CD4-positive, alpha-beta T cell (primary cell): ENCODE measurements around the gene FAM222A. TPM values are rescaled to one million over a fixed set of nuclear protein-coding genes. Genes with fewer than 3 reads are reported as not detected.

Experiments
- ATAC-seq: fragments of 200-7000 bp; cut with Tn5 transposase; one replicate; pipeline ENCODE4 v1.10.0; 2022; ENCODE audit warnings: mild to moderate bottlenecking; ENCODE audit not compliant: poor library complexity
- CTCF ChIA-PET: fragments of 350-600 bp; sonication (Branson Sonifier 250); formaldehyde crosslinking; loops from one replicate; lab custom pipeline; 2021; ENCODE audit warnings: antibody characterized with exemption, inconsistent platforms; lab: Charles Lee
- POLR2A ChIA-PET: fragments of 350-600 bp; sonication (Branson Sonifier 250); formaldehyde crosslinking; loops from one replicate; lab custom pipeline; 2021; ENCODE audit warnings: antibody characterized with exemption, inconsistent platforms; lab: Charles Lee
- DNase-seq, 14 experiments: peaks; one replicate each; pipeline ENCODE4 v3.0.0-alpha.2; 2013 to 2020; ENCODE audit warnings: mixed read lengths in 2 of 14
- H3K27ac ChIP-seq, 2 donors: one replicate each; pipeline versions ENCODE4 v1.5.1 to v1.7.0; 2013; ENCODE audit warnings: low read length in 2 of 2, low read depth in 1 of 2, mild to moderate bottlenecking in 1 of 2
- H3K27me3 ChIP-seq, 2 experiments: 1 replicate in 1 of 2; 2 replicates in 1 of 2; pipeline versions ENCODE4 v1.6.1 to v1.7.0; 2013; ENCODE audit warnings: low read length in 2 of 2, control low read depth in 1 of 2, mild to moderate bottlenecking in 1 of 2, moderate library complexity in 1 of 2; ENCODE audit not compliant: insufficient read depth in 2 of 2, control insufficient read depth in 1 of 2
- H3K36me3 ChIP-seq: one replicate; pipeline ENCODE4 v1.6.1; 2013; ENCODE audit warnings: low read length, control low read depth; ENCODE audit not compliant: insufficient read depth
- H3K4me1 ChIP-seq: one replicate; pipeline ENCODE4 v1.6.1; 2013; ENCODE audit warnings: low read length, control low read depth; ENCODE audit not compliant: insufficient read depth
- H3K4me3 ChIP-seq: one replicate; pipeline ENCODE4 v1.5.1; 2013; ENCODE audit warnings: mild to moderate bottlenecking, low read length, moderate library complexity
- H3K9me3 ChIP-seq, 2 experiments: 1 replicate in 1 of 2; 2 replicates in 1 of 2; pipeline versions ENCODE4 v1.6.1 to v1.7.0; 2013; ENCODE audit warnings: low read length in 2 of 2, mild to moderate bottlenecking in 2 of 2, control low read depth in 1 of 2, moderate library complexity in 1 of 2; ENCODE audit not compliant: control insufficient read depth in 1 of 2, insufficient read depth in 1 of 2
- H3K27ac Mint-ChIP-seq: one replicate; pipeline ENCODE4 v1.8.0; 2020; ENCODE audit warnings: mixed read lengths
- H3K27me3 Mint-ChIP-seq: one replicate; pipeline ENCODE4 v1.8.0; 2021; ENCODE audit warnings: mixed read lengths
- H3K36me3 Mint-ChIP-seq: one replicate; pipeline ENCODE4 v1.8.0; 2021; ENCODE audit warnings: low read depth, mixed read lengths
- H3K4me1 Mint-ChIP-seq: one replicate; pipeline ENCODE4 v1.8.0; 2021; ENCODE audit warnings: low read depth, mixed read lengths
- H3K4me3 Mint-ChIP-seq: one replicate; pipeline ENCODE4 v1.8.0; 2020; ENCODE audit warnings: mild to moderate bottlenecking, mixed read lengths
- H3K9me3 Mint-ChIP-seq: one replicate; pipeline ENCODE4 v1.8.0; 2020; ENCODE audit warnings: mixed read lengths
- intact Hi-C, 2 experiments: fragments of 100-400 bp; cut with DNase I in 1 of 2; cut with micrococcal nuclease in 1 of 2; formaldehyde crosslinking; loops; one replicate each; pipeline versions ENCODE4 v1.15.1 to v1.9.0; 2023 to 2025; cut with DNase I, micrococcal nuclease
- total RNA-seq, 174 experiments: library from RNA in 2 of 174; stranded (reverse) in 2 of 174; gene quantifications; one replicate each; pipeline ENCODE4 v1.2.3 and lab custom pipeline; 2021 to 2026
- TF ChIP-seq, protein P1 (sequence below): fragments of 200-600 bp; IDR thresholded peaks from one replicate; pipeline ENCODE4 v1.8.0; 2022; ENCODE audit warnings: antibody characterized with exemption, mild to moderate bottlenecking

The FAM222A gene
- total RNA-seq, 2 experiments from 2014 or later = 1.1 to 1.7 TPM

DNA sequence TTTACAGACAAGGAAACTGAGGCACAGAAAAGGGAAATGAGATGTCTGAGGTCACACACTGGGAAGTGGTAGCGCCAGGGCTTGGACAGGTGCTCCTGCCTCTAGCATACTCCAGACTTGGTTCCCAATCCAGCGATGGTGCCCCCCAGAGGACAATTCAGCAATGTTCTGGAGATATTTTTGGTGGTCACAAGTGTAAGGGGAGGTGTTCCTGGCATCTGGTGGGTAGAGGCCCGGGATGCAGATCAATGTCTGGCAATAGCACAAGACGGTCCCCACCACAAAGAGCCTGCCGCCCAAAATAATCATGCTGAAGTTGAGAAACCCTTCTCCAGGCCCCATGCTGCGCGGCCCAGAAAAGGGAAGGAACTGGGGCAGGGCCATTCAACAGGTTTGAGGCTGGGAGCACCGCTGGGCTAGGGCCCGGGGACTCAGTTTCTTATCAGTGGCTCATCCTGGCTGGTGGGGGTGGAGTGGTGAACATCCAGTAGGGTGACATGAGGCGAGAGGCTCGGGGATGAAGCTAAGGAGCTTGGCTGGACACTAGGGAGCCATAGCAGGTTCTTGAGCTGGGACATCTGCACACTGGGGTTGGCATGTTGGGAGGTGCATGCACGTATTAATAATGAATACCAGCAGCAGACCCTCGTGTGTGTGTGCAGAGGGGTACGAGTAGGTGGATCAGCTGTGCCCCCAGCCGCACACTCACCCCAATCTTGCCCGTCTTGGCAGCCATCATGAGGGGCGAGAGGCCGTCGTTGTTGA, 84.5 kb downstream of the FAM222A start:
- no peaks in the 10 kb centered on the region for H3K36me3 ChIP-seq
- TF ChIP-seq, protein P1, sequence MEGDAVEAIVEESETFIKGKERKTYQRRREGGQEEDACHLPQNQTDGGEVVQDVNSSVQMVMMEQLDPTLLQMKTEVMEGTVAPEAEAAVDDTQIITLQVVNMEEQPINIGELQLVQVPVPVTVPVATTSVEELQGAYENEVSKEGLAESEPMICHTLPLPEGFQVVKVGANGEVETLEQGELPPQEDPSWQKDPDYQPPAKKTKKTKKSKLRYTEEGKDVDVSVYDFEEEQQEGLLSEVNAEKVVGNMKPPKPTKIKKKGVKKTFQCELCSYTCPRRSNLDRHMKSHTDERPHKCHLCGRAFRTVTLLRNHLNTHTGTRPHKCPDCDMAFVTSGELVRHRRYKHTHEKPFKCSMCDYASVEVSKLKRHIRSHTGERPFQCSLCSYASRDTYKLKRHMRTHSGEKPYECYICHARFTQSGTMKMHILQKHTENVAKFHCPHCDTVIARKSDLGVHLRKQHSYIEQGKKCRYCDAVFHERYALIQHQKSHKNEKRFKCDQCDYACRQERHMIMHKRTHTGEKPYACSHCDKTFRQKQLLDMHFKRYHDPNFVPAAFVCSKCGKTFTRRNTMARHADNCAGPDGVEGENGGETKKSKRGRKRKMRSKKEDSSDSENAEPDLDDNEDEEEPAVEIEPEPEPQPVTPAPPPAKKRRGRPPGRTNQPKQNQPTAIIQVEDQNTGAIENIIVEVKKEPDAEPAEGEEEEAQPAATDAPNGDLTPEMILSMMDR = no peak
- H3K27ac Mint-ChIP-seq = no peak overlapping the region
- intact Hi-C loops = no loop called here
- H3K4me3 Mint-ChIP-seq = no peak overlapping the region
- no peak overlapping the region for H3K27ac ChIP-seq
- no peaks in the 10 kb centered on the region for H3K9me3 ChIP-seq
- H3K36me3 Mint-ChIP-seq = no peaks in the 10 kb centered on the region
- ATAC-seq (no peak), DNase-seq (no peak)
- no peaks in the 10 kb centered on the region for H3K27me3 ChIP-seq
- H3K4me3 ChIP-seq = no peak overlapping the region
- no peaks in the 10 kb centered on the region for H3K9me3 Mint-ChIP-seq
- H3K4me1 ChIP-seq = no peaks in the 10 kb centered on the region
- ChIA-PET POLR2A (no interaction called here), CTCF (no interaction called here)
- peaks cover 9% of the 10 kb centered on the region for H3K27me3 Mint-ChIP-seq
- H3K4me1 Mint-ChIP-seq = no peaks in the 10 kb centered on the region

DNA sequence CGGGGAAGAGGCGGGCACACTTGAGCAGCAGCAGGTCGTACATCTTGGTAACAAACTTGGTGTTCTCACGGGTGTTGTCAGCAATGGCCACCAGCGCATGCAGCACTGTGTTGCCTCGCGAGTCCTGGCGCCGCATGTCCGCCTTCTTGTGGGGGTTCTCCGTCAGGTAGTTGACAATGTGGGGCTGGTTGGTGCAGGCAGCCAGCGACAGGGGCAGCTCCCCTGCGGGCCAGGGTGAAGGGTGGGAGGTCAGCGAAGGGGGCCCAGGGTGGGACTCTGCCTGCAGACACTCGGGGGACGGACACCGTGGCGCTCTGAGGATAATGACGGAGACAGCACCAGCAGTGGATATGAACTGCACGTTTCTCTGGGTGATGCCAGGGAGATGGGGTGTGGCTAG, 85.1 kb downstream of the FAM222A start:
- TF ChIP-seq, protein P1 = no peak
- DNase-seq = no peak
- H3K4me1 Mint-ChIP-seq = no peaks in the 10 kb centered on the region
- no peak overlapping the region for H3K4me3 Mint-ChIP-seq
- no peaks in the 10 kb centered on the region for H3K9me3 ChIP-seq
- no peaks in the 10 kb centered on the region for H3K36me3 ChIP-seq
- no peaks in the 10 kb centered on the region for H3K36me3 Mint-ChIP-seq
- intact Hi-C loops = no loop called here
- H3K4me1 ChIP-seq = no peaks in the 10 kb centered on the region
- ATAC-seq = no peak
- H3K9me3 Mint-ChIP-seq = no peaks in the 10 kb centered on the region
- H3K27me3 Mint-ChIP-seq = peaks cover 4% of the 10 kb centered on the region
- POLR2A ChIA-PET = no interaction called here
- CTCF ChIA-PET = no interaction called here
- H3K27me3 ChIP-seq = no peaks in the 10 kb centered on the region
- no peak overlapping the region for H3K4me3 ChIP-seq
- no peak overlapping the region for H3K27ac ChIP-seq
- H3K27ac Mint-ChIP-seq = no peak overlapping the region

GRCh38 chr12:109800536-109800935, 86.9 kb downstream of the FAM222A start:
- POLR2A ChIA-PET = no interaction called here
- ATAC-seq (no peak), DNase-seq (no peak)
- Mint-ChIP-seq H3K27ac (no peak overlapping the region), H3K9me3 (no peaks in the 10 kb centered on the region), H3K36me3 (no peaks in the 10 kb centered on the region), H3K4me1 (no peaks in the 10 kb centered on the region), H3K4me3 (no peak overlapping the region), H3K27me3 (peaks cover 5% of the 10 kb centered on the region)
- H3K4me1 ChIP-seq = peaks cover 6% of the 10 kb centered on the region
- TF ChIP-seq, protein P1 = no peak
- H3K36me3 ChIP-seq = no peaks in the 10 kb centered on the region
- no peaks in the 10 kb centered on the region for H3K27me3 ChIP-seq
- intact Hi-C loops = no loop called here
- no peaks in the 10 kb centered on the region for H3K9me3 ChIP-seq
- no peak overlapping the region for H3K27ac ChIP-seq
- no peak overlapping the region for H3K4me3 ChIP-seq
- CTCF ChIA-PET = no interaction called here
